NB4 (cell line): ENCODE results near the gene PARK7.

Experiments
- CTCF ChIP-seq: IDR thresholded peaks from one replicate; pipeline ENCODE4 v1.5.1; 2012; ENCODE audit warnings: low read depth, low read length
- MAX ChIP-seq: IDR thresholded peaks from 2 replicates; pipeline ENCODE4 v1.6.1; 2011; ENCODE audit warnings: low read depth, low read length
- MYC ChIP-seq: IDR thresholded peaks from 2 replicates; pipeline ENCODE4 v1.6.1; 2011; ENCODE audit warnings: low read depth, low read length
- POLR2A ChIP-seq: IDR thresholded peaks from 2 replicates; pipeline ENCODE4 v1.6.1; 2011; ENCODE audit warnings: mild to moderate bottlenecking; ENCODE audit not compliant: insufficient read length; ENCODE audit errors: extremely low read depth

- TF ChIP-seq CTCF (no peak), POLR2A (no peak), MAX (no peak), MYC (no peak)
Observed at GRCh38 chr1:7919880-7920279, 41.6 kb upstream of the PARK7 start.
